Neural progenitor cell (in vitro differentiated cells): ENCODE data around the gene LMBRD2.

Experiments
- EZH2phosphoT487 ChIP-seq: fragments of 200-600 bp; sonication (generic); IDR thresholded peaks from 2 replicates; pipeline ENCODE4 v1.6.1; 2017; ENCODE audit warnings: antibody characterized with exemption
- TF ChIP-seq, protein P1 (sequence below): fragments of 200-600 bp; sonication (generic); IDR thresholded peaks from 2 replicates; pipeline ENCODE4 v1.5.1; 2017; ENCODE audit warnings: antibody characterized with exemption, mild to moderate bottlenecking

DNA sequence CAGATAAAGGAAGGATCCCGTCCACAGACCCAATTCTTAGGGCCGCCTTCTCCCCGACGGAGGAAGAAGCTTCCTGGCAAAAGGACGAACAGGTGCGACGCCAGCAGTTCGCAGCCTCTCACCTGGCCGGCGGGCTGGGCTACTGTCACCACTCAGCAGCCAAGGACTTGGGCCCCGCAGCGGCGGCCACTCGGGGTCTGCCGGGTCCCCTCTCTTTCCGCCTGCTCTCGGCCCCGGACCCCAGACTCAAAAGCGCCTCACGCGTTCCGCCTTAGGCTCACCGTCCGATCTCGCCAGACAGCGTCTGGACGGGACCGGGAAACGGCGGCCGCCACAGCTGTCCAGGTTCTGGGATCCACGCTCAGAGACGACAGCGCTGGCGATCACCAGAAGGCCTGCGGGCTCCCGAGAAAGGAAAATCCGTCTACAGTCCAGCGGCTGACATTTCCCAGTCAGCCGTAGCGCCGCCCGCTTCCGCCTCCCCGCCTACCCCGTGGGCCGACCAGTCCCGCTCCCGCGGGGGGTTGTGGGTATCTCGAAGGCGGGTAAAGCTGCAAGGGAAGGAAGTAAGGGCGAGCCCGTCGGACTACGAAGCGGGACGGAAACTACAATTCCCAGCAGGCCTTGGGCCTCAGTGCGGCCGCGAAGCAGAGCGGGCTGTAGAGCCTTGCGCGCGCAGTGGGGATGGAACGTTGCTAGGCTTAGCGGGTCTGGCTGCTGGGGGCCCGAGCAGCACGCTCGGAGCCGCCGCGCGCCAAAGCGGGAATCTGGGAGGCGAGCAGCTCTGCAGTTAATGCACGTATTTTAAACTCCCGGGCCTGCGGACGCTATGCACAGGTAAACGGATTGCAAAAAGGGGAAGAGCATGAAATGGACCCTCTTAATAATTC lies at the start of gene LMBRD2, which contains the start of gene SKP2:
- TF ChIP-seq, protein P1, sequence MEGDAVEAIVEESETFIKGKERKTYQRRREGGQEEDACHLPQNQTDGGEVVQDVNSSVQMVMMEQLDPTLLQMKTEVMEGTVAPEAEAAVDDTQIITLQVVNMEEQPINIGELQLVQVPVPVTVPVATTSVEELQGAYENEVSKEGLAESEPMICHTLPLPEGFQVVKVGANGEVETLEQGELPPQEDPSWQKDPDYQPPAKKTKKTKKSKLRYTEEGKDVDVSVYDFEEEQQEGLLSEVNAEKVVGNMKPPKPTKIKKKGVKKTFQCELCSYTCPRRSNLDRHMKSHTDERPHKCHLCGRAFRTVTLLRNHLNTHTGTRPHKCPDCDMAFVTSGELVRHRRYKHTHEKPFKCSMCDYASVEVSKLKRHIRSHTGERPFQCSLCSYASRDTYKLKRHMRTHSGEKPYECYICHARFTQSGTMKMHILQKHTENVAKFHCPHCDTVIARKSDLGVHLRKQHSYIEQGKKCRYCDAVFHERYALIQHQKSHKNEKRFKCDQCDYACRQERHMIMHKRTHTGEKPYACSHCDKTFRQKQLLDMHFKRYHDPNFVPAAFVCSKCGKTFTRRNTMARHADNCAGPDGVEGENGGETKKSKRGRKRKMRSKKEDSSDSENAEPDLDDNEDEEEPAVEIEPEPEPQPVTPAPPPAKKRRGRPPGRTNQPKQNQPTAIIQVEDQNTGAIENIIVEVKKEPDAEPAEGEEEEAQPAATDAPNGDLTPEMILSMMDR: no peak
- no peak for TF ChIP-seq EZH2phosphoT487
